ENCODE measurements around the gene NFIA.

Gene NFIA

GRCh38 chr1:61327436-61327835, 245.1 kb downstream of the NFIA start:
- Histone ChIP-seq H3F3A (ENCODE audit: low read depth) (no peaks in the 10 kb centered on the region), H3K27me3 (ENCODE audit: insufficient read depth, low read length, poor library complexity, severe bottlenecking) (no peaks in the 10 kb centered on the region), H2AFZ (ENCODE audit: low read length) (no peak overlapping the region), H3K9me3 (ENCODE audit: insufficient read depth, low read depth, low read length) (no peaks in the 10 kb centered on the region), H3K4me2 (ENCODE audit: low read depth, low read length, poor library complexity, severe bottlenecking) (no peak overlapping the region), H4K20me1 (ENCODE audit: insufficient read depth, low read length, poor library complexity, severe bottlenecking) (no peaks in the 10 kb centered on the region), H3K79me2 (ENCODE audit: insufficient read depth, low read length) (no peaks in the 10 kb centered on the region), H3K9me2 (replicated peaks; ENCODE audit: low read depth, low read length) (no peaks in the 10 kb centered on the region), H3K4me3 (ENCODE audit: low read length, poor library complexity, severe bottlenecking) (no peak overlapping the region), H3K9ac (ENCODE audit: low read depth, low read length, poor library complexity, severe bottlenecking) (no peak overlapping the region), H3K4me1 (ENCODE audit: insufficient read depth, low read length, poor library complexity, severe bottlenecking) (no peaks in the 10 kb centered on the region), H3K36me3 (ENCODE audit: insufficient read depth, low read length) (no peaks in the 10 kb centered on the region)
- no peak for TF ChIP-seq EZH2phosphoT487 (IDR thresholded peaks at IDR 0.05; ENCODE audit: borderline replicate concordance)
- TF ChIP-seq, protein P1, sequence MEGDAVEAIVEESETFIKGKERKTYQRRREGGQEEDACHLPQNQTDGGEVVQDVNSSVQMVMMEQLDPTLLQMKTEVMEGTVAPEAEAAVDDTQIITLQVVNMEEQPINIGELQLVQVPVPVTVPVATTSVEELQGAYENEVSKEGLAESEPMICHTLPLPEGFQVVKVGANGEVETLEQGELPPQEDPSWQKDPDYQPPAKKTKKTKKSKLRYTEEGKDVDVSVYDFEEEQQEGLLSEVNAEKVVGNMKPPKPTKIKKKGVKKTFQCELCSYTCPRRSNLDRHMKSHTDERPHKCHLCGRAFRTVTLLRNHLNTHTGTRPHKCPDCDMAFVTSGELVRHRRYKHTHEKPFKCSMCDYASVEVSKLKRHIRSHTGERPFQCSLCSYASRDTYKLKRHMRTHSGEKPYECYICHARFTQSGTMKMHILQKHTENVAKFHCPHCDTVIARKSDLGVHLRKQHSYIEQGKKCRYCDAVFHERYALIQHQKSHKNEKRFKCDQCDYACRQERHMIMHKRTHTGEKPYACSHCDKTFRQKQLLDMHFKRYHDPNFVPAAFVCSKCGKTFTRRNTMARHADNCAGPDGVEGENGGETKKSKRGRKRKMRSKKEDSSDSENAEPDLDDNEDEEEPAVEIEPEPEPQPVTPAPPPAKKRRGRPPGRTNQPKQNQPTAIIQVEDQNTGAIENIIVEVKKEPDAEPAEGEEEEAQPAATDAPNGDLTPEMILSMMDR (conservative IDR thresholded peaks at IDR 0.05; ENCODE audit: low read length): no peak

- Histone ChIP-seq H2AFZ (ENCODE audit: low read length) (no peak overlapping the region), H3K36me3 (ENCODE audit: insufficient read depth, low read length) (no peaks in the 10 kb centered on the region), H3K79me2 (ENCODE audit: insufficient read depth, low read length) (no peaks in the 10 kb centered on the region), H4K20me1 (ENCODE audit: insufficient read depth, low read length, poor library complexity, severe bottlenecking) (no peaks in the 10 kb centered on the region), H3F3A (ENCODE audit: low read depth) (no peaks in the 10 kb centered on the region), H3K27me3 (ENCODE audit: insufficient read depth, low read length, poor library complexity, severe bottlenecking) (no peaks in the 10 kb centered on the region), H3K9me3 (ENCODE audit: insufficient read depth, low read depth, low read length) (no peaks in the 10 kb centered on the region), H3K4me3 (ENCODE audit: low read length, poor library complexity, severe bottlenecking) (no peak overlapping the region), H3K9ac (ENCODE audit: low read depth, low read length, poor library complexity, severe bottlenecking) (no peak overlapping the region), H3K9me2 (replicated peaks; ENCODE audit: low read depth, low read length) (no peaks in the 10 kb centered on the region), H3K4me1 (ENCODE audit: insufficient read depth, low read length, poor library complexity, severe bottlenecking) (no peaks in the 10 kb centered on the region), H3K4me2 (ENCODE audit: low read depth, low read length, poor library complexity, severe bottlenecking) (no peak overlapping the region)
- TF ChIP-seq EZH2phosphoT487 (IDR thresholded peaks at IDR 0.05; ENCODE audit: borderline replicate concordance): no peak
- TF ChIP-seq, protein P1 (conservative IDR thresholded peaks at IDR 0.05; ENCODE audit: low read length): no peak
Observed at GRCh38 chr1:61329556-61329955, 247.2 kb downstream of the NFIA start.

DNA sequence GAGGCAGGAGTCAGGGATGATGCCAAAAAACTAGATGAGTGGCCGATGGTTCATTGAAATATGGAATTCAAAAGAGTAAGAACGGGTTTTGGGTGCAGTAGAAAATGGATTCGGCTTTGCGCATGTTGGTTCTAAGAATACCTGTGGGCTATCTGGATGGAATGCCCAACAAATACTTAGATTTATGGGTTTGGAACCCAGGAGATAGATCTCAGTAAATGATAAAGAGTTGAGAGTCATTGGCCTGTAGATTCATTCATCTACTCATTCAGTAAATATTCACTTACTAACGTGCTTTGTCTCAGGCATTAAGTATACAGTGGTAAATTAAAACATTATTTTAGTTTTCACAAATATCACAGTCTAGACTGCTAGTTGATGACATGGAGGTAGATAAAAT, 247.7 kb downstream of the NFIA start:
- H3K4me1 ChIP-seq (ENCODE audit: insufficient read depth, low read length, poor library complexity, severe bottlenecking): no peaks in the 10 kb centered on the region
- no peak overlapping the region for H2AFZ ChIP-seq (ENCODE audit: low read length)
- H3F3A ChIP-seq (ENCODE audit: low read depth): no peaks in the 10 kb centered on the region
- H4K20me1 ChIP-seq (ENCODE audit: insufficient read depth, low read length, poor library complexity, severe bottlenecking): no peaks in the 10 kb centered on the region
- no peaks in the 10 kb centered on the region for H3K36me3 ChIP-seq (ENCODE audit: insufficient read depth, low read length)
- H3K4me3 ChIP-seq (ENCODE audit: low read length, poor library complexity, severe bottlenecking): no peak overlapping the region
- H3K9me3 ChIP-seq (ENCODE audit: insufficient read depth, low read depth, low read length): no peaks in the 10 kb centered on the region
- TF ChIP-seq, protein P1 (conservative IDR thresholded peaks at IDR 0.05; ENCODE audit: low read length): no peak
- TF ChIP-seq EZH2phosphoT487 (IDR thresholded peaks at IDR 0.05; ENCODE audit: borderline replicate concordance): no peak
- H3K27me3 ChIP-seq (ENCODE audit: insufficient read depth, low read length, poor library complexity, severe bottlenecking): no peaks in the 10 kb centered on the region
- H3K79me2 ChIP-seq (ENCODE audit: insufficient read depth, low read length): no peaks in the 10 kb centered on the region
- H3K4me2 ChIP-seq (ENCODE audit: low read depth, low read length, poor library complexity, severe bottlenecking): no peak overlapping the region
- H3K9me2 ChIP-seq (replicated peaks; ENCODE audit: low read depth, low read length): no peaks in the 10 kb centered on the region
- no peak overlapping the region for H3K9ac ChIP-seq (ENCODE audit: low read depth, low read length, poor library complexity, severe bottlenecking)

Data from Loucy (cell line).